Measurements from ENCODE around the gene PARP15.
"Not testable (repeated sequence)": the region's sequence is repeated elsewhere in the genome, so short reads cannot be mapped to it uniquely, and the experiment has no call there.

Gene PARP15
- total RNA-seq, result 2.0 to 15.7 (median 4.4) reads per million in 18 experiments

DNA sequence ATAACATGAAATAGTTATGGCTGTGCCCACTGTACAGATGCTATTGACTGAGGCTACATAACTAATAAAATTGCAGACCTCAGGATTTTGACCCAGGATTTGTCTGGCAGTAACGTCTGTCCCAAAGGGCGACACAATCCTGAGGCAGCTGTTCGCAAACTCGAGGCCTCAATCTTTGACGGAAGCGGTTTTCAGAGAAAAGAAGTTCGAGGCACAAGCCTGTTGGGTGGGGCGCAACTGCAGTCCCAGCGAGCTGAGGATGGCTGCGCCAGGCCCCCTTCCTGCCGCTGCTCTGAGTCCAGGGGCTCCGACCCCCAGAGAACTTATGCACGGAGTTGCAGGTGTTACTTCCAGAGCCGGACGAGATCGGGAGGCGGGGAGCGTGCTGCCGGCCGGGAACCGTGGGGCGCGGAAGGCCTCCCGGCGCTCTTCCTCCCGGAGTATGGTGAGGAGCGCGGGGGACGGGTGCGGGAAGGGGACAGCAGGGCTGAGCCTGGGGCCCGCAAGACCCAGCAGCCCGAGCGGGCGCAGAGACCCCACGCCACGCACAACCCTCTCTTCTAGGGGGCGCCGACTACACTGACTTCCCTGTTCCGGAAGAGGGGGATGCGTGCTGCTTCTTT, at the start of gene PARP15:
PARP15 (plus strand) TSS at position 242 of the 623 bp plus-strand sequence; CDS start at position 260, 18 bp downstream.
- DNase-seq, result peak in 1 of 2 donors; percentile 26

- DNase-seq, result no peak
Observed at GRCh38 chr3:122530164-122530563, 47.3 kb upstream of the PARP15 start.

GRCh38 chr3:122533480-122533879, 44.0 kb upstream of the PARP15 start:
- DNase-seq, result no peak

DNA sequence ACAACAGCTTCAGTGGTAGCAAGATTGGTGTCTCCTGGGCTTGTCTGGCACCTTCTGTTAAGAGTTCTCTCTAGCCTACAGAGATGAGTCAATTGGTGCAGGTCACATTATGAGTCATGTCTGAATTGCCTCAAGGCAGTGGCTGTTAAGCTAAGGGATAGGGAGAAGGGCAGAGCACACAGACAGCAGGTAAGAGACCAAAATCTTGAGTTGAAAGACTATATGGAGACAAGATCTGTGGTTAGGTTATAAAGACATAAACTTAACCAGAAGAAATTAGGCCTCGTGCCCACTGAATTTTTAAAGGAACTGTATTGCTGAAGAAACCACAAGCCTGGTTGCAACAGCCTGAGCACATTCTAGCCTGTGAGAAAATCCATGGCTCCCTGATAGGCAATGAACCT, 43.5 kb upstream of the PARP15 start:
- peak; percentile 54 for DNase-seq

DNA sequence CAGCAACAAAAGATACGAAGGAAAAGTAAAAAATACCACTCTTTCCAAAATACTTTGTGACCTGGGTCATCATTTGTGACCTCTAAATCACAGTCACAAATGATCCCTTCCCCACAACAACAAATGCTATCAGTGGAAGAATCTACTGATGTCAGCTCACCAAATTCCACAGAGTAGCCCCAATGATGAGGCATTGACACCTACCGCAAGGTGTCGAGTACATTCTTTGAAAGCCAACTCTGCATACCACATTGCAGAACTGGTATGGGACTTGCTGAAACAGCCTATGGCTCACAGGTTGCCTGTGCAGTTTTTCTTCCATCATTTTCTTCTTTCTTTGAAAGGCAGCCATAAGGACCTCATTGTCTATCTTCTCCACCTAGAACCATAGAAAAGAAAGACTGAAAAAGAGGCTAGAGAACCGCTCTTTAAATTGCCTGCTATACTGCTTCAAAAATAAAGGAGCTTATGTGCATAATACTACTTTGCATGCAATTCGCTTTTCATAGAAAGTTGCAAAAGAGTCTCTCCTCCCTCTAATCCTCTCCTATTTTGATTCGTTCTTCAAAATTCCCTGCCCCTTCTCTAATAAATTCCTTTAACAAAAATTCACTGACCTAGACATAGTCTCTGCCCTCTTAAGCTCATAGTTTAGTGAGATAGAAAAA, 41.4 kb upstream of the PARP15 start:
- DNase-seq, result no peak

DNA sequence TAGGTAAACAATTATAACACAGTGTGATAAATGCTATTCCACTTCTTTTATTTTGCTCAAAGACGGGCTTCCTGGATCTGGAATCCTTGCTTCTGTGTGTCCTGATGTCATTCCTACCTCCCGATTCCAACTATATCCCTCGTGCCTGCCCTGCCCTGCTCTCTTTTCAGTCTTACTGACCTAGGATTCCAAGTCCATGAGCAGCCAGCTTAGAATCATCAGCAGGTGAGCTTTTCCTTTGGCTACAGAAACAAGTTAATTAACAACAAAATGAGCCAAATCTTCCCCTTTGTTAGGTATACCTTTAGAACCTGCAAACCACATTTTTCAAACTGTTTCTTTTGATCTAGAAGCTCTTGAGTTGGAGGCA, 40.8 kb upstream of the PARP15 start:
- DNase-seq, result no peak

DNA sequence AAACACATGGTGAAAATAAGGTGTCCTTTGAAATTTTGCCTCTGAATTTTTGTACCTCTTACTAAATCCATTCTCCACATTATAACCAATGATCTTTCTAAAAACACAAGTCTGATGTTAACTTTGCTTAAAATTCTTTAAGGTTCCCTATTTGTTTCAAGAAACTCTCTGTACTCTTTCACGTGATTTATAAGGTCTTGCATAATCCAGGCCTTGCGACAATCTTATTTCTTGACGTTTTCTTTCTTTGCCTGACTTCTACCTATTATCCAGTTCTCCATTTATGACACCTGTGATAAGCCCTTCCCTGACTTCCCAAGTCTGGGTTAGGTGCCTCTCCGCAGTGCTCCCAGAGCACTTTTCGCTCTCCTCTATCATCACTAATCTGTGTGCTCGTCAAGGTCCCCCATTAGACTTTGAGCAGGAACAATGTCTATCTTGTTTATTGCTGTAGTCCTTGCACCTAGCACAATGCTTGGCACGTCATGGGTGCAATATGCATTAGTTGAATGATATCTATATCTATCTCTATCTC, 38.4 kb upstream of the PARP15 start:
- DNase-seq, result peak; percentile 48 to 81

GRCh38 chr3:122546151-122546550, 31.3 kb upstream of the PARP15 start:
- DNase-seq, result no peak

DNA sequence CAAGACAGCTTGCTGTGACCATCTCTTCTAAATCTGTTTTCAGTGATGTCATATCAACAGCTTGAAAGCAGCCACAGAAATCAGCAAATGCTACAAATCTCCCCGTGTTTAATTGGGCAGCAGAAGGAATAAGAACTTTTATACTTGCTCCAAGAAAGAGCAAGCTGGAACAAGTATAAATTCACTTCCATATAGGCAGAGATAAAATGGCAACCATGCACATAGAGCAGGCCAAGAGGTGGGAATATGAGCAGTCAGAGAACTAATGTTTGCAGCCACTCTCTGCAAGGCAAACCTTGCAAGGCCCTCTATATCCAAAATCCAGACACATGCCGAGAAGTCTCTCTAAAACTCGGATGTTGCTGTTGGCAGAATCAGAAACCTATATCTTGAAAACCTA, 29.4 kb upstream of the PARP15 start:
- DNase-seq, result no peak

- DNase-seq, result no peak
Observed at GRCh38 chr3:122548619-122549018, 28.8 kb upstream of the PARP15 start.

DNA sequence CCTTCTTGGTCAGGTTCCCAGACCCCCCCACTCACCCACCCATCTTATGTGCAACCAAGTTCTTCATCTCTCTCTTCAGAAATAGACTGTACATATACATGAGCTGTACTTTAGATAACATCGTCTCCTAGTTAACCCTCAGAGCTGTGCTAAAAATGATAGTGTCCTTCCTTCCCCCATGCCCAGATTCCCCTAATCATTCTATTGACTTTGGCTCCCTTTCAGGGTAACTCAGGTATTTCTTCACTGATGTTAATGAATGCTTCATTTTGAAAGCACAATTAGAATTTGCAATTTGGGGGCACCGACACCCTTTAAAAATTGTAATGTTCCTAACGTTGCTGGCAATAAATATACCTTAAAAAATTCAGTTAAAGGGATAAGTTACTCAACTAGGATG, 24.3 kb upstream of the PARP15 start:
- no peak for DNase-seq

GRCh38 chr3:122555275-122556071, 22.0 kb upstream of the PARP15 start:
- no peak for DNase-seq

GRCh38 chr3:122557356-122557755, 20.1 kb upstream of the PARP15 start:
- no peak for DNase-seq

GRCh38 chr3:122558605-122559004, 18.8 kb upstream of the PARP15 start:
- no peak for DNase-seq

DNA sequence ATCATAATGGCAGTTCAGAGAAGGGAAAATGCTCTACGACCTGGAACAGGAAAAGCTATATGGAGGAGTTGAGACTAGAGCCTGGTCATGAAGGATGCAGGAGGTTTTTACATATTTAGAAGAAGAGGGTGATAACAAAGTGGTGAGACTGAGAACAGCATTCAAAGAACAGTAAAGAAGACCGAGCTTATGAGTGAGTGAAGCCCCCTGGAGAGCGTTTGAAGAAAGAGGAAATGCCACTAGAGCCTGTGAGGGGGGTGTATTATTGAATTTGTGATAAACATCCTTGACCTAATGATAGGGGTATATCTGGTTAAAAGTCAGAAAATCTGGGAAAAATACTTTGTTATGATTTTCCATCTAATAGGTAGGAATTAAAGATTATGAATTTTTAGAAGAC, 17.5 kb upstream of the PARP15 start:
- DNase-seq, result no peak

- peak; percentile 65 to 68 for DNase-seq
Observed at GRCh38 chr3:122560680-122561079, 16.8 kb upstream of the PARP15 start.

DNA sequence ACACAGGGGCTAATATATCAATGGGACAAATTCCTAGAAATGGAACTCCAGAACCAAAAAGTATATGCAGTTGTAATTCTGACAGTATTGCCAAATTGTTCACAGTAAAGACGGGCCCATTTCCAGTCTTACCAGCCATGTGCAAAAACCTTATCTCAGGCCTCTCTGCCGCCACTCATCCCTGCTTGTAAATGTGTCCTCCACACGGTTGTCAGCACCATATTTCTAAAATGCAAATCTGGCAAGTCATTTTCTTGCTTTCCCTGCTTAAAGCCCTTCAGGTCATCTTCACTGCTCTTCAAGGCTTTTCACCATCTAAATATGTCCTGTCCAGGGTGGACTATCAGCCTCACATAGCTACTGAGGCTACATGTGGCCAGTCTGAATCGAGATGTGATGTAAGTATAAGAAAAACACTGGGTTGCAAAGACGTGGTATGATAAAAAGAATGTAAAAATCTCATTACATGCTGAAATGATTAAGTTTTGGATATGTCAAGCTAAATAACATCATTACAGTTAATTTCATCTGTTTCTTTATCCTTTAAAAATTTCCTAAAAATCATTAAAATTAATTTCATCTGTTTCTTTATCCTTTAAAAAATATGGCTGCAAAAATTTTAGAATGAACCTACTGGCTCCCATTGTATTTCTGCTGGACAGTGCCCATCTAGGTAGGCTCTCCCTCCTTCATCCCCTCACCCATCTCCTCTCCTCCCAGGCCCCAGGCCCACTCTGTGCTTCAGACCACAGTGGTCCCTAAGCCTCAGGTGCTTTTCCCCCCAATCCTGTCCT, 14.3 kb upstream of the PARP15 start:
- DNase-seq, result no peak

GRCh38 chr3:122563717-122564025, 13.8 kb upstream of the PARP15 start:
- DNase-seq, result peak in 1 of 2 donors; percentile 31

- DNase-seq, result peak; percentile 84 to 88
Observed at GRCh38 chr3:122564155-122564912, 13.1 kb upstream of the PARP15 start, which contains the start of the genes DTX3L and PARP9. TSS of gene DTX3L (plus strand) at chr3:122564338. CDS start at chr3:122564427, 89 bp downstream. TSS of gene PARP9 (minus strand) at chr3:122564300. CDS start at chr3:122559620, 4,680 bp downstream.

- DNase-seq, result not testable (repeated sequence)
Observed at GRCh38 chr3:122568131-122568530, 9.3 kb upstream of the PARP15 start.

- no peak for DNase-seq
Observed at GRCh38 chr3:122568755-122569154, 8.7 kb upstream of the PARP15 start.
